ENCODE results near the gene KLHL9.

GRCh38 chr9:21295992-21296391 is 39.2 kb downstream of the KLHL9 start:
- no peak for TF ChIP-seq SIX4 (CRISPR knock-in tag; IDR thresholded peaks at IDR 0.05)
- no peak for TF ChIP-seq ARNTL (CRISPR knock-in tag; IDR thresholded peaks at IDR 0.05)

Data from HepG2 (cell line).